ENCODE results near the gene G0S2.

DNA sequence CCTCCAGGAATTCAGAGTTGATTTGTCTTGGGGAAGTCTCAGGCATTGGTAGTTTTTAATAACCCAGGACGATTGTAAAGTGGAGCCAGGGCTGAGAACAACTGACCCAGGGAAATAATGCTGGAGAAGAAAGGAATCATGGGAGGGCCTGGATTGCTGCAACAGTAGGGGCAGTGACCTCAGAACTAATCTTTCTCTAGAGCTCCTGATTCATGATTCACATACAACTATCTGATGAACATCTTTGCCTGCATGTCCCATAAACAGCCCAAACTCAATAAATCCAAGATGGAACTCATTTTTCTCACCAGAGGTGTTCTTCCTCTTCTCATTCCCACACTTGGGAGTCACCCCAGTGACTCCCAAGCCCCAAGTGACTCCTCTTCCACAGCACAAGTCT lies 8.1 kb upstream of the G0S2 start:
- TF ChIP-seq POLR2AphosphoS5 (IDR thresholded peaks at IDR 0.05) (no peak), POLR2A (IDR thresholded peaks at IDR 0.05) (no peak), EP300 (IDR thresholded peaks at IDR 0.05) (no peak)
- TF ChIP-seq, protein P1, sequence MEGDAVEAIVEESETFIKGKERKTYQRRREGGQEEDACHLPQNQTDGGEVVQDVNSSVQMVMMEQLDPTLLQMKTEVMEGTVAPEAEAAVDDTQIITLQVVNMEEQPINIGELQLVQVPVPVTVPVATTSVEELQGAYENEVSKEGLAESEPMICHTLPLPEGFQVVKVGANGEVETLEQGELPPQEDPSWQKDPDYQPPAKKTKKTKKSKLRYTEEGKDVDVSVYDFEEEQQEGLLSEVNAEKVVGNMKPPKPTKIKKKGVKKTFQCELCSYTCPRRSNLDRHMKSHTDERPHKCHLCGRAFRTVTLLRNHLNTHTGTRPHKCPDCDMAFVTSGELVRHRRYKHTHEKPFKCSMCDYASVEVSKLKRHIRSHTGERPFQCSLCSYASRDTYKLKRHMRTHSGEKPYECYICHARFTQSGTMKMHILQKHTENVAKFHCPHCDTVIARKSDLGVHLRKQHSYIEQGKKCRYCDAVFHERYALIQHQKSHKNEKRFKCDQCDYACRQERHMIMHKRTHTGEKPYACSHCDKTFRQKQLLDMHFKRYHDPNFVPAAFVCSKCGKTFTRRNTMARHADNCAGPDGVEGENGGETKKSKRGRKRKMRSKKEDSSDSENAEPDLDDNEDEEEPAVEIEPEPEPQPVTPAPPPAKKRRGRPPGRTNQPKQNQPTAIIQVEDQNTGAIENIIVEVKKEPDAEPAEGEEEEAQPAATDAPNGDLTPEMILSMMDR (IDR thresholded peaks at IDR 0.05), result no peak

All from gastroesophageal sphincter (tissue), 3 donors.